ENCODE results near the gene MTMR3.

DNA sequence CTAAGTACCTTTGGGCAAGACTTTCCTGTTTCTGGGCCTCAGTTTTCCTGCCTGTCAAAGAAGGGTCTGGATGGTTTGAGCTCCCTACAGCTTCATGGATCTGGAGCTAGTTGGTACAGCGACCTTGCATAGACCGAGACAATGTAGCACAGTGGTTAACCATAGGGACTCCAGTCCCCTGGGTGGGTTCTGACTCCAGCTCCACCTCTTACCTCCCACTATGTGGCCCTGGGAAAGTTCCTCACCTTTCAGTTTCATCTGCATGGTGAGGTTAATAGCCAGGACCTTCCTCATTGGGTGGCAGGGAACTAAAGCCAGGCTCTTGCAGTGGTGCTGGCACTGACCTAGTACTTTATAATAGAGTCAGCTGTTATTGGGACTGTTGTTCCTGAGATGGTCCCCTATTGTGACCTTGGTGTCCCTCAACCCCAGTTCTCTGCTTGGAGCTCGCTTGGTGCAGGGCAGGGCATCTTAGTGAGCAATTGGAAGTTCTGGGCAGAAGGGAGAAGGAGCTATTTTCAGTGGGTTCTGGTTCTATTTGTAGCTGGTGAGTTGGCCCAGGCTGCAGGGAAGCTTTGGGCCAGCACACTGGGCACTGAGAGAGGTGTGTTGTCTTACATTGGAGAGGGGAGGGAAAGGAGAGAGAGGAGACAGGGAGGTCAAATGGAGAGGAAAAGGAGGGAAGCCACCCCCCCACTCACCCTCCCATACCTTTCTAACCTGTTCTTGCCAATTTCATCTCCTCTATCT lies 10.7 kb upstream of the MTMR3 start:
- no peak for TF ChIP-seq POLR2AphosphoS5 (IDR thresholded peaks at IDR 0.05)
- TF ChIP-seq, protein P1, sequence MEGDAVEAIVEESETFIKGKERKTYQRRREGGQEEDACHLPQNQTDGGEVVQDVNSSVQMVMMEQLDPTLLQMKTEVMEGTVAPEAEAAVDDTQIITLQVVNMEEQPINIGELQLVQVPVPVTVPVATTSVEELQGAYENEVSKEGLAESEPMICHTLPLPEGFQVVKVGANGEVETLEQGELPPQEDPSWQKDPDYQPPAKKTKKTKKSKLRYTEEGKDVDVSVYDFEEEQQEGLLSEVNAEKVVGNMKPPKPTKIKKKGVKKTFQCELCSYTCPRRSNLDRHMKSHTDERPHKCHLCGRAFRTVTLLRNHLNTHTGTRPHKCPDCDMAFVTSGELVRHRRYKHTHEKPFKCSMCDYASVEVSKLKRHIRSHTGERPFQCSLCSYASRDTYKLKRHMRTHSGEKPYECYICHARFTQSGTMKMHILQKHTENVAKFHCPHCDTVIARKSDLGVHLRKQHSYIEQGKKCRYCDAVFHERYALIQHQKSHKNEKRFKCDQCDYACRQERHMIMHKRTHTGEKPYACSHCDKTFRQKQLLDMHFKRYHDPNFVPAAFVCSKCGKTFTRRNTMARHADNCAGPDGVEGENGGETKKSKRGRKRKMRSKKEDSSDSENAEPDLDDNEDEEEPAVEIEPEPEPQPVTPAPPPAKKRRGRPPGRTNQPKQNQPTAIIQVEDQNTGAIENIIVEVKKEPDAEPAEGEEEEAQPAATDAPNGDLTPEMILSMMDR (IDR thresholded peaks at IDR 0.05) = no peak

All from breast epithelium (tissue), 3 donors.